Hematopoietic multipotent progenitor cell treated with erythropoietin and hydrocortisone succinate and interleukin-3 and kit ligand, for 8 days (in vitro differentiated cells): ENCODE measurements around the gene API5.
"Not testable (repeated sequence)": the region's sequence is repeated elsewhere in the genome, so short reads cannot be mapped to it uniquely, and the experiment has no call there.

ENCODE experiments used
- DNase-seq: peaks from one replicate; pipeline ENCODE4 v3.0.0-alpha.2; 2015

API5 gene

GRCh38 chr11:43311791-43312607 lies at the start of gene API5:
Gene API5 (plus strand): TSS chr11:43311996. CDS start chr11:43312128, 132 bp downstream.
- peak; percentile 96 for DNase-seq

GRCh38 chr11:43267856-43268580 lies 43.8 kb upstream of the API5 start:
- DNase-seq, result no peak

- no peak for DNase-seq
These were observed 43.0 kb upstream of the API5 start for GRCh38 chr11:43268786-43269185.

GRCh38 chr11:43269254-43269918 lies 42.4 kb upstream of the API5 start:
- DNase-seq, result no peak

- DNase-seq, result no peak
These were observed 41.3 kb upstream of the API5 start for GRCh38 chr11:43270468-43270867.

GRCh38 chr11:43278193-43278956 lies 33.4 kb upstream of the API5 start:
- peak; percentile 39 for DNase-seq

- DNase-seq, result peak; percentile 52
These were observed 29.0 kb upstream of the API5 start for GRCh38 chr11:43282607-43283440.

GRCh38 chr11:43285826-43286225 lies 26.0 kb upstream of the API5 start:
- no peak for DNase-seq

GRCh38 chr11:43289368-43289767 lies 22.4 kb upstream of the API5 start:
- DNase-seq, result no peak

GRCh38 chr11:43298397-43298796 lies 13.4 kb upstream of the API5 start:
- DNase-seq, result no peak

- DNase-seq, result no peak
These were observed 4.2 kb downstream of the API5 start for GRCh38 chr11:43315966-43316365.

- peak; percentile 41 for DNase-seq
These were observed 4.7 kb downstream of the API5 start for GRCh38 chr11:43316451-43316850.

GRCh38 chr11:43327987-43328386 lies 16.2 kb downstream of the API5 start:
- peak; percentile 90 for DNase-seq

- DNase-seq, result no peak
These were observed 16.7 kb downstream of the API5 start for GRCh38 chr11:43328482-43328881.

- no peak for DNase-seq
These were observed 29.4 kb downstream of the API5 start for GRCh38 chr11:43341159-43341558.

- DNase-seq, result not testable (repeated sequence)
These were observed 39.6 kb downstream of the API5 start for GRCh38 chr11:43351426-43351825.

GRCh38 chr11:43354311-43354710 lies 42.5 kb downstream of the API5 start:
- no peak for DNase-seq

GRCh38 chr11:43356336-43356735 lies 44.5 kb downstream of the API5 start:
- peak; percentile 24 for DNase-seq

- peak; percentile 44 for DNase-seq
These were observed 46.5 kb downstream of the API5 start for GRCh38 chr11:43358279-43358800.

- peak; percentile 95 for DNase-seq
These were observed 47.1 kb downstream of the API5 start, which contains the start of gene TTC17 for GRCh38 chr11:43358801-43359421. Gene TTC17 (plus strand): TSS chr11:43358920. CDS start chr11:43358955, 35 bp downstream.

- DNase-seq, result peak; percentile 47
These were observed 47.6 kb downstream of the API5 start for GRCh38 chr11:43359422-43359818.
